Parathyroid adenoma (tissue), 2 donors: Measurements from ENCODE around the gene ACTN4.

Experiments
- H2AFZ ChIP-seq: fragments of 300-600 bp; sonication (generic); one replicate; pipeline ENCODE4 v1.7.0; 2017; ENCODE audit warnings: antibody characterized with exemption, mild to moderate bottlenecking
- H3K27ac ChIP-seq: fragments of 300-600 bp; sonication (generic); one replicate; pipeline ENCODE4 v1.7.0; 2017
- H3K27me3 ChIP-seq: fragments of 300-600 bp; sonication (generic); one replicate; pipeline ENCODE4 v1.7.0; 2017; ENCODE audit warnings: low read length; ENCODE audit not compliant: control insufficient read depth, insufficient read depth
- H3K36me3 ChIP-seq: fragments of 300-600 bp; sonication (generic); one replicate; pipeline ENCODE4 v1.7.0; 2017; ENCODE audit warnings: low read length; ENCODE audit not compliant: control insufficient read depth, insufficient read depth
- H3K4me1 ChIP-seq: fragments of 300-600 bp; sonication (generic); one replicate; pipeline ENCODE4 v1.7.0; 2017; ENCODE audit warnings: control low read depth
- H3K4me2 ChIP-seq: fragments of 300-600 bp; sonication (generic); one replicate; pipeline ENCODE4 v1.7.0; 2017; ENCODE audit warnings: low read length
- H3K4me3 ChIP-seq: fragments of 300-600 bp; sonication (generic); one replicate; pipeline ENCODE4 v1.7.0; 2017; ENCODE audit warnings: low read depth, low read length
- H3K79me2 ChIP-seq: fragments of 300-600 bp; sonication (generic); one replicate; pipeline ENCODE4 v1.7.0; 2017; ENCODE audit warnings: control low read depth
- H3K9ac ChIP-seq: fragments of 300-600 bp; sonication (generic); one replicate; pipeline ENCODE4 v1.7.0; 2017; ENCODE audit warnings: mild to moderate bottlenecking
- H3K9me3 ChIP-seq: fragments of 300-600 bp; sonication (generic); one replicate; pipeline ENCODE4 v1.7.0; 2017; ENCODE audit warnings: low read length; ENCODE audit not compliant: control insufficient read depth
- CTCF ChIP-seq: fragments of 300-600 bp; sonication (generic); IDR thresholded peaks from one replicate; pipeline ENCODE4 v1.7.0; 2017; ENCODE audit warnings: antibody characterized with exemption, mild to moderate bottlenecking
- donor health status: primary hyperparathyroidism.

ACTN4 gene

GRCh38 chr19:38723606-38723965 is 76.1 kb downstream of the ACTN4 start:
- H3K27me3 ChIP-seq = no peaks in the 10 kb centered on the region
- no peak overlapping the region for H2AFZ ChIP-seq
- no peak overlapping the region for H3K4me3 ChIP-seq
- no peak overlapping the region for H3K4me2 ChIP-seq
- no peak overlapping the region for H3K27ac ChIP-seq
- H3K4me1 ChIP-seq = peaks cover 5% of the 10 kb centered on the region
- no peaks in the 10 kb centered on the region for H3K9me3 ChIP-seq
- no peaks in the 10 kb centered on the region for H3K36me3 ChIP-seq
- no peak for TF ChIP-seq CTCF
- H3K79me2 ChIP-seq = peaks cover 18% of the 10 kb centered on the region
- no peak overlapping the region for H3K9ac ChIP-seq

DNA sequence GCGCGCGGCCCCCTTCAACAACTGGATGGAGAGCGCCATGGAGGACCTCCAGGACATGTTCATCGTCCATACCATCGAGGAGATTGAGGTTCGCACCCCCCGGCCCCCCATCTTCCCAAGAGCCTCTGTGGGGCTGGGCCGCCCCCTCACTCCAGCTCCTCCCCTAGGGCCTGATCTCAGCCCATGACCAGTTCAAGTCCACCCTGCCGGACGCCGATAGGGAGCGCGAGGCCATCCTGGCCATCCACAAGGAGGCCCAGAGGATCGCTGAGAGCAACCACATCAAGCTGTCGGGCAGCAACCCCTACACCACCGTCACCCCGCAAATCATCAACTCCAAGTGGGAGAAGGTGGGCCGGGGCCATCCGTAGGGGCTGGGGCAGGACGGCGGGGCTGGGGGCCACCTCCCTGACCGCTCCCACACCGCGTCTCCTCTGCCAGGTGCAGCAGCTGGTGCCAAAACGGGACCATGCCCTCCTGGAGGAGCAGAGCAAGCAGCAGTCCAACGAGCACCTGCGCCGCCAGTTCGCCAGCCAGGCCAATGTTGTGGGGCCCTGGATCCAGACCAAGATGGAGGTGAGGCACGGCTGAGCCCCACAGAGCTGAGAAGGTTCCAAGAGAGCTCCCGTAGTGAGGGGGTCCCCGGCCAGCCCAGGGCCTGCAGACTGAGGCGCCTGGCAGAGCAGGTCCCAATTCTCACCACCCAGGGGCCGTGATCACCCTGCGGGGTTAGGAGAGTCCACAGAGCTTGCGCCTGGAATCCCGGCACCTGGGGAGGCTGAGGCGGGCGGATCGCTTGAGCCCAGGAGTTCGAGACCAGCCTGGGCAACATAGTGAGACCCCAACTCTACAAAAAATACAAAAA is 76.8 kb downstream of the ACTN4 start:
- H3K79me2 ChIP-seq = peaks cover 18% of the 10 kb centered on the region
- H3K27ac ChIP-seq = no peak overlapping the region
- no peaks in the 10 kb centered on the region for H3K9me3 ChIP-seq
- no peak overlapping the region for H3K9ac ChIP-seq
- peaks cover 5% of the 10 kb centered on the region for H3K4me1 ChIP-seq
- TF ChIP-seq CTCF = no peak
- no peak overlapping the region for H3K4me2 ChIP-seq
- no peaks in the 10 kb centered on the region for H3K27me3 ChIP-seq
- no peak overlapping the region for H3K4me3 ChIP-seq
- no peak overlapping the region for H2AFZ ChIP-seq
- H3K36me3 ChIP-seq = no peaks in the 10 kb centered on the region

- Histone ChIP-seq H2AFZ (no peak overlapping the region), H3K9me3 (no peaks in the 10 kb centered on the region), H3K27me3 (no peaks in the 10 kb centered on the region), H3K9ac (no peak overlapping the region), H3K36me3 (no peaks in the 10 kb centered on the region), H3K4me1 (peaks cover 5% of the 10 kb centered on the region), H3K4me2 (no peak overlapping the region), H3K4me3 (no peak overlapping the region), H3K27ac (no peak overlapping the region), H3K79me2 (peaks cover 9% of the 10 kb centered on the region)
- no peak for TF ChIP-seq CTCF
Measured at GRCh38 chr19:38725469-38726283, 78.2 kb downstream of the ACTN4 start.

GRCh38 chr19:38726284-38726673 is 78.8 kb downstream of the ACTN4 start:
- no peaks in the 10 kb centered on the region for H3K9me3 ChIP-seq
- H3K79me2 ChIP-seq = peaks cover 9% of the 10 kb centered on the region
- no peak overlapping the region for H3K4me3 ChIP-seq
- no peaks in the 10 kb centered on the region for H3K36me3 ChIP-seq
- H3K27me3 ChIP-seq = no peaks in the 10 kb centered on the region
- peaks cover 5% of the 10 kb centered on the region for H3K4me1 ChIP-seq
- H2AFZ ChIP-seq = no peak overlapping the region
- H3K9ac ChIP-seq = no peak overlapping the region
- no peak overlapping the region for H3K4me2 ChIP-seq
- TF ChIP-seq CTCF = no peak
- no peak overlapping the region for H3K27ac ChIP-seq
